Heart left ventricle (tissue), 13 donors: ENCODE measurements around the gene PRR27.

ENCODE experiments used
- POLR2A ChIP-seq, 2 donors: fragments of 450-650 bp; IDR thresholded peaks; one replicate each; pipeline ENCODE4 v1.6.1; 2017; ENCODE audit warnings: antibody characterized with exemption in 2 of 2, mild to moderate bottlenecking in 2 of 2, moderate library complexity in 2 of 2
- TF ChIP-seq, protein P1 (sequence below), 12 donors: fragments of 200-600 bp; sonication (generic) in 4 of 12; IDR thresholded peaks; one replicate each; pipeline versions ENCODE4 v1.5.0 to v1.8.0; 2018 to 2022; ENCODE audit warnings: antibody characterized with exemption in 12 of 12, mild to moderate bottlenecking in 5 of 12
- donor health status: ischemic (EF 13 %, LVEDD 7.1; RV severe dilation, severe dysfunction).
- donor health status: DM: no; HTN: yes; CAD: no.
- donor health status: DM: no; HTN: no; CAD: no.
- donor health status: ischemic (EF 25% LVEDD 6.9; RV normal size, moderate dysfunction).
- donor health status: ischemic (EF 25% LVEDD 5.7; RV mildly dilated, moderate dysfunction).
- donor health status: ischemic (EF 35%, LVEDD 5.7; RV mildly dilated, moderate dysfunction).
- donor health status: nonischemic (EF 11% LVEDD 7.7; RV severe dilation, severe dysfunction).
- donor health status: DM: yes; HTN: yes; CAD: no.
- donor health status: PGD.
- donor health status: ischemic (EF 29% LVEDD 5.4; RV normal size, mild dysfunction).
- donor health status: nonischemic (EF 23%, LVEDD 6.1; RV moderate dilation, normal function).

DNA sequence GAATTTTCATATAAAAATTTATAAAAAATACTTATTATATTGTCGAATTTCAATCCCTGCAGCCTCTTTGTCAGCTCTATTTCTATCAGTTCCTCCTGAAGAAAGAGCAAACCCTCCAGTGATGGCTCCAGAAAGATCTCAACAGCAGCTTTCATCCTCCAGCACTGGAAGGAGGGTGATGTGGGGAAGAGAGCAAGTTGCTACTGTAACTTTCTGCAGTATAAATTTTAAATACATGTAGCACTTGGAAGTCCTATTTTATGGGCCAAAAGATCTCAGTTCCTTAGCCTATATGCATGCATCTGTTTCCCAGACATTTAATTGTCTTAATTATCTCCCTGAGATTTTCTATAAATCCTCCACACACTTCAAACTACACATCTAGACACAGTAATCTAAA is 27.8 kb downstream of the PRR27 start:
- TF ChIP-seq POLR2A (IDR thresholded peaks at IDR 0.05) = no peak
- TF ChIP-seq, protein P1, sequence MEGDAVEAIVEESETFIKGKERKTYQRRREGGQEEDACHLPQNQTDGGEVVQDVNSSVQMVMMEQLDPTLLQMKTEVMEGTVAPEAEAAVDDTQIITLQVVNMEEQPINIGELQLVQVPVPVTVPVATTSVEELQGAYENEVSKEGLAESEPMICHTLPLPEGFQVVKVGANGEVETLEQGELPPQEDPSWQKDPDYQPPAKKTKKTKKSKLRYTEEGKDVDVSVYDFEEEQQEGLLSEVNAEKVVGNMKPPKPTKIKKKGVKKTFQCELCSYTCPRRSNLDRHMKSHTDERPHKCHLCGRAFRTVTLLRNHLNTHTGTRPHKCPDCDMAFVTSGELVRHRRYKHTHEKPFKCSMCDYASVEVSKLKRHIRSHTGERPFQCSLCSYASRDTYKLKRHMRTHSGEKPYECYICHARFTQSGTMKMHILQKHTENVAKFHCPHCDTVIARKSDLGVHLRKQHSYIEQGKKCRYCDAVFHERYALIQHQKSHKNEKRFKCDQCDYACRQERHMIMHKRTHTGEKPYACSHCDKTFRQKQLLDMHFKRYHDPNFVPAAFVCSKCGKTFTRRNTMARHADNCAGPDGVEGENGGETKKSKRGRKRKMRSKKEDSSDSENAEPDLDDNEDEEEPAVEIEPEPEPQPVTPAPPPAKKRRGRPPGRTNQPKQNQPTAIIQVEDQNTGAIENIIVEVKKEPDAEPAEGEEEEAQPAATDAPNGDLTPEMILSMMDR (IDR thresholded peaks at IDR 0.05) = no peak
